IPS-NIHi11 (cell line): ENCODE results near the gene PSME3IP1.
"Not testable (repeated sequence)": the region's sequence is repeated elsewhere in the genome, so short reads cannot be mapped to it uniquely, and the experiment has no call there.

Experiments used
- DNase-seq: peaks from one replicate; pipeline ENCODE4 v3.0.0; 2012; ENCODE audit warnings: mixed read lengths, low spot score

The PSME3IP1 gene

GRCh38 chr16:57185945-57186871, at the start of gene PSME3IP1, which contains the start of gene RSPRY1:
Gene PSME3IP1, minus strand, starts transcription at chr16:57186039. Its CDS starts 12,185 bp downstream, at chr16:57173854.
Gene RSPRY1, plus strand, starts transcription at chr16:57186329. Its CDS starts 18,330 bp downstream, at chr16:57204659.
- peak; percentile 100 for DNase-seq

GRCh38 chr16:57235128-57236021, 49.5 kb upstream of the PSME3IP1 start:
- DNase-seq: no peak

GRCh38 chr16:57234707-57235092, 48.9 kb upstream of the PSME3IP1 start:
- DNase-seq: no peak

- no peak for DNase-seq
These were observed 48.3 kb upstream of the PSME3IP1 start for GRCh38 chr16:57233944-57234706.

GRCh38 chr16:57231821-57232350, 46.0 kb upstream of the PSME3IP1 start:
- DNase-seq: no peak

GRCh38 chr16:57229079-57229478, 43.2 kb upstream of the PSME3IP1 start:
- DNase-seq: no peak

GRCh38 chr16:57226701-57227621, 41.1 kb upstream of the PSME3IP1 start:
- DNase-seq: no peak

- DNase-seq: no peak
These were observed 40.1 kb upstream of the PSME3IP1 start for GRCh38 chr16:57225978-57226377.

GRCh38 chr16:57224651-57225335, 39.0 kb upstream of the PSME3IP1 start:
- DNase-seq: no peak

GRCh38 chr16:57223057-57223456, 37.2 kb upstream of the PSME3IP1 start:
- no peak for DNase-seq

GRCh38 chr16:57216968-57217367, 31.1 kb upstream of the PSME3IP1 start:
- DNase-seq: no peak

GRCh38 chr16:57213462-57213861, 27.6 kb upstream of the PSME3IP1 start:
- no peak for DNase-seq

GRCh38 chr16:57209780-57210179, 23.9 kb upstream of the PSME3IP1 start:
- no peak for DNase-seq

- no peak for DNase-seq
These were observed 23.1 kb upstream of the PSME3IP1 start for GRCh38 chr16:57208926-57209325.

- peak; percentile 35 for DNase-seq
These were observed 18.8 kb upstream of the PSME3IP1 start for GRCh38 chr16:57204675-57205074.

GRCh38 chr16:57203451-57203850, 17.6 kb upstream of the PSME3IP1 start:
- DNase-seq: no peak

- no peak for DNase-seq
These were observed 16.5 kb upstream of the PSME3IP1 start for GRCh38 chr16:57202095-57202886.

- not testable (repeated sequence) for DNase-seq
These were observed 15.1 kb upstream of the PSME3IP1 start for GRCh38 chr16:57200926-57201325.

GRCh38 chr16:57200321-57200720, 14.5 kb upstream of the PSME3IP1 start:
- not testable (repeated sequence) for DNase-seq
